Neuronal stem cell (in vitro differentiated cells): ENCODE data around the gene MCRIP2.

Source experiments
- DNase-seq: peaks from one replicate; pipeline ENCODE4 v3.0.0-alpha.2; 2013; ENCODE audit warnings: low spot score
- H2AFZ ChIP-seq: one replicate; pipeline ENCODE4 v1.6.1; 2013; ENCODE audit warnings: mild to moderate bottlenecking, low read length, inconsistent platforms
- H2AK5ac ChIP-seq: 2 replicates; pipeline ENCODE4 v1.6.1; 2013; ENCODE audit warnings: low read depth, mild to moderate bottlenecking, inconsistent platforms, low read length, moderate library complexity, mixed read lengths
- H2BK120ac ChIP-seq: 2 replicates; pipeline ENCODE4 v1.6.1; 2013; ENCODE audit warnings: low read depth, mild to moderate bottlenecking, inconsistent platforms, low read length, moderate library complexity, mixed read lengths
- H2BK12ac ChIP-seq: one replicate; pipeline ENCODE4 v1.6.1; 2013; ENCODE audit warnings: low read length, inconsistent platforms
- H2BK15ac ChIP-seq: 2 replicates; pipeline ENCODE4 v1.6.1; 2013; ENCODE audit warnings: mild to moderate bottlenecking, low read length, inconsistent platforms, mixed read lengths
- H2BK5ac ChIP-seq: one replicate; pipeline ENCODE4 v1.6.1; 2013; ENCODE audit warnings: inconsistent platforms, mild to moderate bottlenecking, low read length, moderate library complexity
- H3K14ac ChIP-seq: one replicate; pipeline ENCODE4 v1.6.1; 2013; ENCODE audit warnings: low read length, inconsistent platforms
- H3K18ac ChIP-seq: 2 replicates; pipeline ENCODE4 v1.6.1; 2013; ENCODE audit warnings: low read length, inconsistent platforms
- H3K23ac ChIP-seq: 2 replicates; pipeline ENCODE4 v1.6.1; 2013; ENCODE audit warnings: low read depth, mild to moderate bottlenecking, mixed read lengths, low read length, inconsistent platforms; ENCODE audit not compliant: poor library complexity
- H3K27ac ChIP-seq: replicated peaks from 3 replicates; pipeline ENCODE4 v1.5.1; 2013; ENCODE audit warnings: low read length, inconsistent platforms
- H3K27me3 ChIP-seq, 3 experiments: 2 replicates each; pipeline ENCODE4 v1.6.1; 2013; ENCODE audit warnings: low read length in 3 of 3, mild to moderate bottlenecking in 2 of 3, inconsistent platforms in 1 of 3, low read depth in 1 of 3, mixed read lengths in 1 of 3, moderate library complexity in 1 of 3; ENCODE audit not compliant: control insufficient read depth in 3 of 3, insufficient read depth in 3 of 3
- H3K36me3 ChIP-seq, 2 donors: replicated peaks in 1 of 2; 2 replicates each; pipeline ENCODE4 v1.6.1; 2013; ENCODE audit warnings: low read length in 2 of 2; ENCODE audit not compliant: control insufficient read depth in 2 of 2, insufficient read depth in 2 of 2
- H3K4ac ChIP-seq: 2 replicates; pipeline ENCODE4 v1.6.1; 2013; ENCODE audit warnings: inconsistent platforms, mild to moderate bottlenecking, low read length, moderate library complexity
- H3K4me1 ChIP-seq, 2 donors: 1 replicate in 1 of 2; 2 replicates in 1 of 2; pipeline ENCODE4 v1.6.1; 2013; ENCODE audit warnings: low read length in 2 of 2, low read depth in 1 of 2; ENCODE audit not compliant: control insufficient read depth in 2 of 2, insufficient read depth in 1 of 2
- H3K4me2 ChIP-seq: one replicate; pipeline ENCODE4 v1.6.1; 2013; ENCODE audit warnings: mild to moderate bottlenecking, low read length, inconsistent platforms; ENCODE audit not compliant: insufficient read depth, poor library complexity, severe bottlenecking
- H3K4me3 ChIP-seq, 2 donors: 2 replicates each; pipeline ENCODE4 v1.5.1; 2013; ENCODE audit warnings: low read length in 2 of 2, mild to moderate bottlenecking in 2 of 2, inconsistent platforms in 1 of 2, moderate library complexity in 1 of 2
- H3K79me1 ChIP-seq: one replicate; pipeline ENCODE4 v1.6.1; 2013; ENCODE audit warnings: low read depth, mild to moderate bottlenecking, inconsistent platforms, low read length, moderate library complexity
- H3K9ac ChIP-seq: one replicate; pipeline ENCODE4 v1.6.1; 2013; ENCODE audit warnings: mild to moderate bottlenecking, low read depth, low read length, inconsistent platforms; ENCODE audit not compliant: poor library complexity
- H3K9me3 ChIP-seq, 2 donors: replicated peaks in 1 of 2; 2 replicates each; pipeline versions ENCODE3 to v1.6.1; 2013; ENCODE audit warnings: low read length in 2 of 2, mild to moderate bottlenecking in 2 of 2, inconsistent platforms in 1 of 2, low read depth in 1 of 2, mixed read lengths in 1 of 2, moderate library complexity in 1 of 2; ENCODE audit not compliant: control insufficient read depth in 2 of 2, insufficient read depth in 1 of 2
- H4K8ac ChIP-seq: one replicate; pipeline ENCODE4 v1.6.1; 2013; ENCODE audit warnings: low read depth, mild to moderate bottlenecking, inconsistent platforms, low read length, moderate library complexity
- H4K91ac ChIP-seq: one replicate; pipeline ENCODE4 v1.6.1; 2013; ENCODE audit warnings: low read length, low read depth, mild to moderate bottlenecking, inconsistent platforms; ENCODE audit not compliant: poor library complexity
- WGBS, 2 donors: extraction: QIAGEN DNeasy Blood & Tissue Kit; methylation state at CpG; one replicate each; pipeline ENCODE4 v1.1.7; 2013; ENCODE audit warnings: missing lambda C conversion rate in 2 of 2, mixed read lengths in 1 of 2; ENCODE audit not compliant: insufficient read length in 2 of 2, insufficient replicate concordance in 1 of 2; ENCODE audit errors: extremely low coverage in 2 of 2; 5-methylcytosine and 5-hydroxymethylcytosine counted together

The MCRIP2 gene

DNA sequence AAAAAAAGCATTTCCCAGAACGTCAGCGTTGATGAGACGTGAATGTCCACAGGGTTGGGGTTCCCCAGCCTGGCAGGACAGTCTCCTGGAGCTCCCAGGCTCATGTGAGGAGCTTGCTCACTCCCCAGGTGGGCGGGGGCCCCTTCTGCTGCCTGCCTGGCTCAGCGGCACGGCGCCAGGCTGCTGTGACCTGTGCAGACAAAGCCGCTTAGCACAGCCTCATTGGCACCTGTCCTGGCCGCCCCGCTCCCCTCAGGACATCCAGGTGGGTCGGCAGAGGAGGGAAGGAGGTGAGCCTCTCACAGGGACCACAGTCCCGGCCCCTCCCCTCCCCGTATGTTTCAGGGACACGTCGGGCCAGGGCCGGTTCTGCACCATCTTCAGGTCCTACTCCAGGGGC lies 23.8 kb upstream of the MCRIP2 start:
- Histone ChIP-seq H3K4me1 (peaks cover 0 to 3% of the 10 kb centered on the region in 2 donors), H3K27ac (no peak overlapping the region), H4K91ac (no peak overlapping the region), H3K23ac (peak overlapping the region; percentile 89), H3K9me3 (peaks cover 5 to 6% of the 10 kb centered on the region in 2 donors), H3K4me2 (no peak overlapping the region), H3K4me3 (no peak overlapping the region), H4K8ac (no peak overlapping the region), H2BK5ac (peak overlapping the region; percentile 24), H3K79me1 (peaks cover 19% of the 10 kb centered on the region), H2AFZ (no peak overlapping the region), H3K4ac (no peak overlapping the region), H3K9ac (no peak overlapping the region), H2AK5ac (no peak overlapping the region), H3K18ac (no peak overlapping the region), H3K14ac (no peak overlapping the region), H2BK15ac (no peak overlapping the region), H3K36me3 (peaks cover 1 to 11% of the 10 kb centered on the region in 2 donors), H2BK12ac (no peak overlapping the region), H2BK120ac (no peak overlapping the region), H3K27me3 (no peaks in the 10 kb centered on the region)
- no CpG with 5 or more reads among the region's 16 CpGs for WGBS, 2 donors
- no peak for DNase-seq

DNA sequence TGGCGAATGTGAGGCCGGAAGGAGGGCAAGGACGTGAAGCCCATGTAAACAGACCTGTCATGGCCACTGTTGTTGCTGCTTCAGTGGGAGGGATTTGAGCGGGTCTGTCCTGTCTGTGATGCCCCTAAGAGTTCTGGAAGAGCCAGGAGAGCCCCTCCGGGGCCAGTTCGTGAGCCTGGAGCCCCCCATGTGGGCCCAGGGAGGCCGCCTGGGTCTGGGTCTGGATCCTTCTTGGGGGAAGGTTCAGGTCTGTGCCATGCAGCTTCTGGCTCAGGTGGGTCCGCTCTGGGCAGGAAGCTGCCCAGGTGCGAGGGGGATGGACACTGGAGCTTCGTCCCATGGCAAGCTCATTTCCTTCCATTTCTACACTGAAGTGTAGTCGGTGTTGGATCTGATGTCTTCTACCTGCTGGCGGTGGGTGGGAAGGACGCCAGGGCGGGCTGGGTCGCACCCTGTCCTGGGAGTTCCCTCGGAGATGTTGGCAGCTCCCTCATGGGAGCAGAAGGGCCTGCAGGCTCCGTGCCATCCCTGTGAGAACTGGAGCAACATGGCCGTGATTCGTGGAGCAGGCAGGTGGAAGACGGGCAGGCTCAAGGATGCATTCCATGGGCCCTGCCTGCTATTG lies 22.0 kb upstream of the MCRIP2 start:
- no peak overlapping the region for H3K14ac ChIP-seq
- no peak overlapping the region for H3K27ac ChIP-seq
- H3K79me1 ChIP-seq: peaks cover 16% of the 10 kb centered on the region
- no peak overlapping the region for H3K23ac ChIP-seq
- WGBS, 2 donors: no CpG with 5 or more reads among the region's 20 CpGs
- peak overlapping the region; percentile 28 for H3K18ac ChIP-seq
- H2BK15ac ChIP-seq: no peak overlapping the region
- H2AK5ac ChIP-seq: no peak overlapping the region
- H2BK120ac ChIP-seq: no peak overlapping the region
- no peak for DNase-seq
- H3K4ac ChIP-seq: no peak overlapping the region
- H3K4me2 ChIP-seq: no peak overlapping the region
- H3K4me1 ChIP-seq: peaks cover 0 to 7% of the 10 kb centered on the region in 2 donors
- H3K4me3 ChIP-seq: no peak overlapping the region
- H3K36me3 ChIP-seq: peaks cover 1 to 2% of the 10 kb centered on the region in 2 donors
- peak overlapping the region; percentile 41 for H2BK12ac ChIP-seq
- H3K9me3 ChIP-seq: peaks cover 0 to 5% of the 10 kb centered on the region in 2 donors
- H4K91ac ChIP-seq: no peak overlapping the region
- H3K27me3 ChIP-seq: no peaks in the 10 kb centered on the region
- H4K8ac ChIP-seq: peak overlapping the region; percentile 43
- H3K9ac ChIP-seq: no peak overlapping the region
- H2BK5ac ChIP-seq: no peak overlapping the region
- no peak overlapping the region for H2AFZ ChIP-seq

- Histone ChIP-seq H2BK12ac (peak overlapping the region; percentile 49), H3K4me2 (no peak overlapping the region), H3K36me3 (peaks cover 0 to 10% of the 10 kb centered on the region in 2 donors), H3K4me1 (peaks cover 0 to 7% of the 10 kb centered on the region in 2 donors), H2BK15ac (no peak overlapping the region), H2BK5ac (no peak overlapping the region), H3K4ac (no peak overlapping the region), H2BK120ac (no peak overlapping the region), H3K79me1 (peaks cover 14% of the 10 kb centered on the region), H3K9me3 (no peaks in the 10 kb centered on the region), H3K18ac (no peak overlapping the region), H3K23ac (no peak overlapping the region), H3K14ac (no peak overlapping the region), H3K27me3 (no peaks in the 10 kb centered on the region), H3K27ac (no peak overlapping the region), H4K8ac (no peak overlapping the region), H3K9ac (no peak overlapping the region), H3K4me3 (no peak overlapping the region), H2AFZ (no peak overlapping the region), H4K91ac (no peak overlapping the region), H2AK5ac (peak overlapping the region; percentile 71)
- no peak for DNase-seq
- whole genome bisulfite sequencing, 2 donors: no CpG with 5 or more reads among the region's 41 CpGs
Measured at GRCh38 chr16:620700-621525, 20.7 kb upstream of the MCRIP2 start.

- no peak overlapping the region for H2BK15ac ChIP-seq
Measured at GRCh38 chr16:621526-622105, 20.0 kb upstream of the MCRIP2 start.

More at GRCh38 chr16:621526-622105, 20.0 kb upstream of the MCRIP2 start:
- Histone ChIP-seq H4K91ac (no peak overlapping the region), H3K36me3 (peaks cover 0 to 15% of the 10 kb centered on the region in 2 donors), H3K4me2 (no peak overlapping the region), H2BK5ac (no peak overlapping the region), H3K9me3 (no peaks in the 10 kb centered on the region), H4K8ac (no peak overlapping the region), H3K79me1 (peaks cover 12% of the 10 kb centered on the region), H2AK5ac (peak overlapping the region; percentile 71), H3K18ac (peak overlapping the region; percentile 57), H3K4ac (no peak overlapping the region), H3K14ac (no peak overlapping the region), H2BK12ac (no peak overlapping the region), H2BK120ac (no peak overlapping the region), H2AFZ (no peak overlapping the region), H3K4me1 (peaks cover 0 to 7% of the 10 kb centered on the region in 2 donors), H3K27ac (no peak overlapping the region), H3K4me3 (no peak overlapping the region), H3K9ac (peak overlapping the region; percentile 38), H3K23ac (no peak overlapping the region), H3K27me3 (no peaks in the 10 kb centered on the region)
- WGBS, 2 donors: no CpG with 5 or more reads among the region's 21 CpGs
- DNase-seq: no peak
